ENCODE data around the gene TTC3. TPM values are rescaled to one million over a fixed set of nuclear protein-coding genes. Genes with fewer than 3 reads are reported as not detected.

TTC3 gene
- total and polyA plus RNA-seq, 9 of the 15 experiments (the other 6 are each of a cell fraction or from before 2014, with no cell fraction given), result 17.5 to 92.0 (median 59.5) TPM

DNA sequence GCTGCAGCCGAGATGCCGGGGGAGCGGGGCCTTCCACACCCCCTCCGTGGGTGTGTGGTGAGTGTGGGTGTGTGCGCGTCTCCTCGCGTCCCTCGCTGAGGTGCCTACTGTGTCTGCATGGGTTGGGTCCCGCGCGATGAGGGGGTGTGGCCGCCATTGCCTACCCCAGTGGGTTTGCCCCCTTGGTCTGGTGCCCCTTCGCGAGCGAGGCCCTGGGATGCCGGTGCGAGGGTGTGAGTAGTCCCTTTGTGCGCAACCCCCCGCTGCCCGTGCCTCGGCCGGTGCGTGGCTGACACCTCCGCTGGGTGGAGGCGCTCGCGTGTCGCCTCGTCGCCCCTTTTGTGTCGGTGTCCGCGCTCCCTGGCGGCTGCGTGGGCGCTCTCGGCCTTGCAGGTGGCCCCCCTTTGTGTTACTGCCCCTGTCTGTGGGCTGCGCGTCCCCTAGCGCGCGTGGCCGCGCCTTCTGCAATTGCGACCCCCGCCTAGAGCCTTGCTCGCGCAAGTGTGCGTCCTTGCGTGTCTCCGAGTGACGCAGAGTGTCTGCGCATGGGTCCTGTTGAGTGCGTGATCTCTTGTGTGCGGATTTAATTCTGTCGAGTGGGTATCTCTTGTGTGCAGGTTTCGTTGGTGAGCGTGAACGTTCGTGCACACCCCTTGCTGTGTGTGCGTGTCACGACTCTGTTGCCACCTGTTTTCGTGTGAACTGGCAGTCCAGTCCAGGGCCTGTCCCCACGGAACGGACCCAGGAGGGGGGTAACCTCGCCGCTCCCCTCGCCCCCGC lies 553 bp downstream of the TTC3 start (continued):
- TF ChIP-seq, protein P1, sequence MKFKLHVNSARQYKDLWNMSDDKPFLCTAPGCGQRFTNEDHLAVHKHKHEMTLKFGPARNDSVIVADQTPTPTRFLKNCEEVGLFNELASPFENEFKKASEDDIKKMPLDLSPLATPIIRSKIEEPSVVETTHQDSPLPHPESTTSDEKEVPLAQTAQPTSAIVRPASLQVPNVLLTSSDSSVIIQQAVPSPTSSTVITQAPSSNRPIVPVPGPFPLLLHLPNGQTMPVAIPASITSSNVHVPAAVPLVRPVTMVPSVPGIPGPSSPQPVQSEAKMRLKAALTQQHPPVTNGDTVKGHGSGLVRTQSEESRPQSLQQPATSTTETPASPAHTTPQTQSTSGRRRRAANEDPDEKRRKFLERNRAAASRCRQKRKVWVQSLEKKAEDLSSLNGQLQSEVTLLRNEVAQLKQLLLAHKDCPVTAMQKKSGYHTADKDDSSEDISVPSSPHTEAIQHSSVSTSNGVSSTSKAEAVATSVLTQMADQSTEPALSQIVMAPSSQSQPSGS (CRISPR knock-in tag; IDR thresholded peaks at IDR 0.05), result no peak
- TF ChIP-seq NRF1 (conservative IDR thresholded peaks at IDR 0.05 in 1 of 2, IDR thresholded peaks at IDR 0.05 in 1 of 2) (peak; percentile 84 to 87), ATF1 (CRISPR knock-in tag; IDR thresholded peaks at IDR 0.05) (no peak), ATF1 (tag; IDR thresholded peaks at IDR 0.05) (peak; percentile 92), MEF2A (IDR thresholded peaks at IDR 0.05; ENCODE audit: control insufficient read depth, low read depth, low read length) (no peak), ADNP (tag; IDR thresholded peaks at IDR 0.05) (no peak), SMARCC2 (IDR thresholded peaks at IDR 0.05; ENCODE audit: low read depth) (no peak), ELF1 (tag; IDR thresholded peaks at IDR 0.05) (no peak), SUPT5H (IDR thresholded peaks at IDR 0.05) (peak; percentile 5; the same call in 1 of the 2 replicates), CBFB (CRISPR knock-in tag; IDR thresholded peaks at IDR 0.05) (no peak), ZNF584 (CRISPR knock-in tag; IDR thresholded peaks at IDR 0.05; ENCODE audit: low read depth) (no peak), NR2C2 (CRISPR knock-in tag; IDR thresholded peaks at IDR 0.05) (peak; percentile 55; the same call in 1 of the 2 replicates), NR2C2 (tag; IDR thresholded peaks at IDR 0.05) (no peak), FUS (optimal IDR thresholded peaks at IDR 0.05; ENCODE audit: low read depth, low read length) (no peak), TCFL5 (CRISPR knock-in tag; conservative IDR thresholded peaks at IDR 0.05) (no peak), HIVEP1 (CRISPR knock-in tag; IDR thresholded peaks at IDR 0.05) (no peak), ZNF785 (CRISPR knock-in tag; IDR thresholded peaks at IDR 0.05) (no peak), SREBF2 (CRISPR knock-in tag; IDR thresholded peaks at IDR 0.05) (no peak), ZNF444 (CRISPR knock-in tag; IDR thresholded peaks at IDR 0.05) (no peak), PHF8 (IDR thresholded peaks at IDR 0.05; ENCODE audit: borderline replicate concordance, low read length) (0 out of 2 replicates have a peak, but pooled peaks have one; percentile 69), ZNF695 (CRISPR knock-in tag; IDR thresholded peaks at IDR 0.05) (no peak)
- TF ChIP-seq, protein P2, sequence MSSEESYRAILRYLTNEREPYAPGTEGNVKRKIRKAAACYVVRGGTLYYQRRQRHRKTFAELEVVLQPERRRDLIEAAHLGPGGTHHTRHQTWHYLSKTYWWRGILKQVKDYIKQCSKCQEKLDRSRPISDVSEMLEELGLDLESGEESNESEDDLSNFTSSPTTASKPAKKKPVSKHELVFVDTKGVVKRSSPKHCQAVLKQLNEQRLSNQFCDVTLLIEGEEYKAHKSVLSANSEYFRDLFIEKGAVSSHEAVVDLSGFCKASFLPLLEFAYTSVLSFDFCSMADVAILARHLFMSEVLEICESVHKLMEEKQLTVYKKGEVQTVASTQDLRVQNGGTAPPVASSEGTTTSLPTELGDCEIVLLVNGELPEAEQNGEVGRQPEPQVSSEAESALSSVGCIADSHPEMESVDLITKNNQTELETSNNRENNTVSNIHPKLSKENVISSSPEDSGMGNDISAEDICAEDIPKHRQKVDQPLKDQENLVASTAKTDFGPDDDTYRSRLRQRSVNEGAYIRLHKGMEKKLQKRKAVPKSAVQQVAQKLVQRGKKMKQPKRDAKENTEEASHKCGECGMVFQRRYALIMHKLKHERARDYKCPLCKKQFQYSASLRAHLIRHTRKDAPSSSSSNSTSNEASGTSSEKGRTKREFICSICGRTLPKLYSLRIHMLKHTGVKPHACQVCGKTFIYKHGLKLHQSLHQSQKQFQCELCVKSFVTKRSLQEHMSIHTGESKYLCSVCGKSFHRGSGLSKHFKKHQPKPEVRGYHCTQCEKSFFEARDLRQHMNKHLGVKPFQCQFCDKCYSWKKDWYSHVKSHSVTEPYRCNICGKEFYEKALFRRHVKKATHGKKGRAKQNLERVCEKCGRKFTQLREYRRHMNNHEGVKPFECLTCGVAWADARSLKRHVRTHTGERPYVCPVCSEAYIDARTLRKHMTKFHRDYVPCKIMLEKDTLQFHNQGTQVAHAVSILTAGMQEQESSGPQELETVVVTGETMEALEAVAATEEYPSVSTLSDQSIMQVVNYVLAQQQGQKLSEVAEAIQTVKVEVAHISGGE (CRISPR knock-in tag; IDR thresholded peaks at IDR 0.05), result no peak
- TF ChIP-seq, protein P3, sequence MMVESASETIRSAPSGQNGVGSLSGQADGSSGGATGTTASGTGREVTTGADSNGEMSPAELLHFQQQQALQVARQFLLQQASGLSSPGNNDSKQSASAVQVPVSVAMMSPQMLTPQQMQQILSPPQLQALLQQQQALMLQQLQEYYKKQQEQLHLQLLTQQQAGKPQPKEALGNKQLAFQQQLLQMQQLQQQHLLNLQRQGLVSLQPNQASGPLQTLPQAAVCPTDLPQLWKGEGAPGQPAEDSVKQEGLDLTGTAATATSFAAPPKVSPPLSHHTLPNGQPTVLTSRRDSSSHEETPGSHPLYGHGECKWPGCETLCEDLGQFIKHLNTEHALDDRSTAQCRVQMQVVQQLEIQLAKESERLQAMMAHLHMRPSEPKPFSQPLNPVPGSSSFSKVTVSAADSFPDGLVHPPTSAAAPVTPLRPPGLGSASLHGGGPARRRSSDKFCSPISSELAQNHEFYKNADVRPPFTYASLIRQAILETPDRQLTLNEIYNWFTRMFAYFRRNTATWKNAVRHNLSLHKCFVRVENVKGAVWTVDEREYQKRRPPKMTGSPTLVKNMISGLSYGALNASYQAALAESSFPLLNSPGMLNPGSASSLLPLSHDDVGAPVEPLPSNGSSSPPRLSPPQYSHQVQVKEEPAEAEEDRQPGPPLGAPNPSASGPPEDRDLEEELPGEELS (CRISPR knock-in tag; IDR thresholded peaks at IDR 0.05; ENCODE audit: borderline replicate concordance), result no peak
